RWPE1 (cell line): ENCODE measurements around the gene SLC44A4.
"Not testable (repeated sequence)": the region's sequence is repeated elsewhere in the genome, so short reads cannot be mapped to it uniquely, and the experiment has no call there.

Experiments used
- CTCF ChIA-PET: fragments of 350-600 bp; sonication (Branson Sonifier 250); formaldehyde crosslinking; extraction: SDS; loops from one replicate; lab custom pipeline; 2021; lab: Yijun Ruan, JAX
- POLR2A ChIA-PET: fragments of 400-600 bp; formaldehyde crosslinking; extraction: SDS; loops from one replicate; lab custom pipeline; 2020; ENCODE audit warnings: antibody characterized with exemption; ENCODE audit not compliant: low non-redundant PET; lab: Yijun Ruan, JAX
- DNase-seq: peaks from one replicate; pipeline ENCODE4 v3.0.0; 2012; ENCODE audit warnings: low spot score
- H3K27ac ChIP-seq: fragments of 450-650 bp; 2 replicates; pipeline ENCODE4 v1.5.1; 2017
- CTCF ChIP-seq: fragments of 450-650 bp; conservative IDR thresholded peaks from 2 replicates; pipeline ENCODE4 v1.5.1; 2017; ENCODE audit warnings: low read depth, mild to moderate bottlenecking

SLC44A4 gene

GRCh38 chr6:31919624-31920303 is 41.0 kb upstream of the SLC44A4 start:
- DNase-seq, result no peak
- no peak for TF ChIP-seq CTCF
- CTCF ChIA-PET, result interaction anchor here (0.5 to 1.0 kb wide), 2 partner anchors 33 to 56 kb away, joined by 3 to 4 read pairs; no protein-coding TSS in a partner anchor
- POLR2A ChIA-PET, result no interaction called here
- H3K27ac ChIP-seq, result no peak overlapping the region

DNA sequence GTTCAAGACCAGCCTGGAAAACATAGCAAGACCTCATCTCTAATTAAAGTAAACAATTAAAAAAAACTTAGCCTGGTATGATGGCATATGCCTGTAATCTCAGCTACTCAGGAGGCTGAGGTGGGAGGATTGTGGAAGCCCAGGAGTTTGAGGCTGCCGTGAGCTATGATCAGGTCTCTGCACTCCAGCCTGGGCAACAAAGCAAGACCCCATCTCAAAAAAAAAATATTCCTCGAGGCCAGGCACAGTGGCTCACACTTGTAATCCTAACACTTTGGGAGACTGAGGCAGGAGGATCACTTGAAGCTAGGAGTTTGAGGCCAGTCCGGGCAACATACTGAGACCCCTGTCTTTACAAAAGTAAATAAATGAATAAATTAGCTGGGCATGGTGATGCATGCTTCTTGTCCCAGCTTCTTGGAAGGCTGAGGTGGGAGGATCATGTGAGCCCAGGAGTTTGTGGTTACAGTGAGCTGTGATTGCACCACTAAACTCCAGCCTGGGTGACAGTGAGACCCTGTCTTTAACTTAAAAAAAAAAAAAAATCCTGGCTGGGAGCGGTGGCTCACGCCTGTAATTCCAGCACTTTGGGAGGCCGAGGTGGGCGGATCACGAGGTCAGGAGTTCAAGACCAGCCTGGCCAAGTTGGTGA is 39.4 kb upstream of the SLC44A4 start:
- ChIA-PET CTCF (interaction anchor here (0.6 to 0.7 kb wide), 3 partner anchors 24 to 1029 kb away, joined by 4 to 7 read pairs (median 5); no protein-coding TSS in a partner anchor), POLR2A (no interaction called here)
- DNase-seq, result no peak
- no peak overlapping the region for H3K27ac ChIP-seq
- TF ChIP-seq CTCF, result no peak

DNA sequence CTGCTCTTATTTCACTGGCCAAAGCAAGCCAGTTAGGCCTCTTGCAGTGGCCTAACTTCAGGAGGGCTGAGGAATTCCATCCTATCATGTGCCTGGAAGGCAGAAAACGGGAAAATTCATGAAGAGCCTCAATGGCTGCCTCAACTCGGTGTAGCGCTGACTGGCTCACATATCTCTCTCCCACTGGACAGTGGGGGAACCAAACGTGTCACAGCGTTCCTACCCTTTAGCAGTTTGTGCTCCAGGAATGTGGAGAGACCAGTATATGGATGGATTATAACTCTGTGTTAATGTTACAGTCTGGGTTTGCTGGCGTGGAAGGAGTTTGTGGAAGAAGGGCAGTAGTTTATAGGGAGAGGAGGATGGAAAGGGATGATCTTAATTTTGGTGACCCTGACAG is 37.0 kb upstream of the SLC44A4 start:
- CTCF ChIA-PET, result interaction anchor here (0.7 kb wide), 1 partner anchor 199 kb away, joined by 3 read pairs; no protein-coding TSS in a partner anchor
- POLR2A ChIA-PET, result no interaction called here
- no peak for DNase-seq
- H3K27ac ChIP-seq, result no peak overlapping the region
- TF ChIP-seq CTCF, result no peak

DNA sequence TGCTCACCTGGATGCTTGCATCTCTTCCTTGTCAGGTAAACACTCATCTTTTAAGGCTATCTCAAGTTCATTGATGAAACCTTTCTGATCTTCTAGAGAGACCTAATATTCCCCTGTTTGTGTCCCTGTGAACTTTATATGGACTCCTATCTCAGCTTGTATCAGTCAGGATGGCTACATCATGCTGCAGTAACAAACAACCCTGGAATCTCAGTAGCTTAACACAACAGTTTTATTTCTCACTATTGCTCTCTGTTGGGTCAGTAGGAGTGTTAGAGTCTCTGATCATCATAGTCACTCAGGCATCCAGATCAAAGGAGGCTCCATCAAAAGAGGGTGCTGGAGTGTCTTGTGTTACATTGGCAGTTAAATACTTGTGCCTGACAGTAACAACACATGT is 36.6 kb upstream of the SLC44A4 start:
- ChIA-PET POLR2A (no interaction called here), CTCF (interaction anchor here (0.7 kb wide), 1 partner anchor 198 kb away, joined by 3 read pairs; no protein-coding TSS in a partner anchor)
- no peak overlapping the region for H3K27ac ChIP-seq
- no peak for DNase-seq
- no peak for TF ChIP-seq CTCF

DNA sequence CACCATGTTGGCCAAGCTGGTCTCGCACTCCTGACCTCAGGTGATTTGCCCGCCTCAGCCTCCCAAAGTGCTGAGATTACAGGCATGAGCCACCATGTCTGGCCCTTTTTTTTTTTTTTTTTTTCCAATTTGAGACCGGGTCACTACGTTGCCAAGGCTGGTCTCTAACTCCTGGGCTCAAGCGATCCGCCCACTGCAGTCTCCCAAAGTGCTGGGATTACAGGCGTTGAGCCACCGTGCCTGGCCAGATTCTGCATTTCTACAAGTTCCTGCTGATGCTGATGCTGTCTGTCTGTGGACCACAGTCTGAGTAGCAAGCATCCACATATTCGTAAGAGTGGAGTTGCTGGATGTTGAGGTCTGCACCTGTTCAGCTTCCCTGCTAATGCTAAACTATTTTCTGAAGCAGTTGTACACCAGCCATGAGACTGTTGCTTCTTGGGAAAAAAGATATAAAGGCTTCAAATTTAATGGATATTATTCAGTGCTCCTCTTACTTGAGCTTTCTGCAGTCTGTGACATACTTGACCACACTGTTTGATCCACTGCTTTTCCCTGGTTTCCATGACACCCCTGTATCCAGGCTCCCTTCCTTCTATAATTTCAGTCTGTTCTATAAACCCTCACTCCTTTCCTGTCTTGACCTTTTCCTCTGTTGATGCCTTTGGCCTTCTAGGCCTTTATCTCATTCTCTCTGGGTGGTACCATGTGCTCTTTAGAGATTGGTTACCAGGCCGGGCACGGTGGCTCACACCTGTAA is 33.2 kb upstream of the SLC44A4 start:
- peak overlapping the region; percentile 77 for H3K27ac ChIP-seq
- ChIA-PET POLR2A (interaction anchor here (0.6 to 0.9 kb wide), 2 partner anchors 194 to 1663 kb away, joined by 4 read pairs; no protein-coding TSS in a partner anchor), CTCF (no interaction called here)
- no peak for DNase-seq
- TF ChIP-seq CTCF, result no peak

DNA sequence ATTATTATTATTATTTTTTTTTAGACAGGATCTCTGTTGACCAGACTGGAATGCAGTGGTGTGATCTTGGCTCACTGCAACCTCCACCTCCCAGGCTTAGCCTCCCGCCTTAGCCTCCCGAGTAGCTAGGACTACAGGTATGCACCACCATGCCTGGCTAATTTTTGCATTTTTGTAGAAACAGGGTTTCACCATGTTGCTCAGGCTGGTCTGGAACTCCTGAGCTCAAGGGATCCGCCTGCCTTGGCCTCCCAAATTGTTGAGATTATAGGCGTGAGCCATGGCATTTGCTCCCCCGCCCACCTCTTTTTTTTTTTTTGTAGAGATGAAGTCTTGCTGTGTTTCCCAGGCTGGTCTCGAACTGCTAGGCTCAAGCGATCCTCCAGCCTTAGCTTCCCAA is 30.5 kb upstream of the SLC44A4 start:
- POLR2A ChIA-PET, H3K27ac ChIP-seq, DNase-seq: not testable (repeated sequence)
- CTCF ChIA-PET, result interaction anchor here (0.6 to 0.7 kb wide), 2 partner anchors 139 to 963 kb away, joined by 3 to 9 read pairs; no protein-coding TSS in a partner anchor
